ENCODE data around the gene IRX4.

IRX4 gene

GRCh38 chr5:1882337-1883119 is at the start of gene IRX4:
IRX4 (minus strand) TSS chr5:1882925; CDS start chr5:1882647, 278 bp downstream.
- DNase-seq (ENCODE audit: low read depth, low spot score): peak; percentile 71

- DNase-seq (ENCODE audit: low read depth, low spot score): peak; percentile 75
These were observed 49.0 kb upstream of the IRX4 start for GRCh38 chr5:1931604-1932231.

GRCh38 chr5:1930880-1931603 is 48.3 kb upstream of the IRX4 start:
- peak; percentile 80 for DNase-seq (ENCODE audit: low read depth, low spot score)

- no peak for DNase-seq (ENCODE audit: low read depth, low spot score)
These were observed 47.8 kb upstream of the IRX4 start for GRCh38 chr5:1930501-1930879.

- DNase-seq (ENCODE audit: low read depth, low spot score): no peak
These were observed 46.6 kb upstream of the IRX4 start for GRCh38 chr5:1929108-1929991.

GRCh38 chr5:1926471-1927341 is 44.0 kb upstream of the IRX4 start:
- DNase-seq (ENCODE audit: low read depth, low spot score): no peak

GRCh38 chr5:1926071-1926440 is 43.3 kb upstream of the IRX4 start:
- DNase-seq (ENCODE audit: low read depth, low spot score): no peak

GRCh38 chr5:1925111-1926070 is 42.7 kb upstream of the IRX4 start:
- no peak for DNase-seq (ENCODE audit: low read depth, low spot score)

GRCh38 chr5:1923766-1924165 is 41.0 kb upstream of the IRX4 start:
- no peak for DNase-seq (ENCODE audit: low read depth, low spot score)

GRCh38 chr5:1923341-1923740 is 40.6 kb upstream of the IRX4 start:
- DNase-seq (ENCODE audit: low read depth, low spot score): no peak

GRCh38 chr5:1921711-1922110 is 39.0 kb upstream of the IRX4 start:
- DNase-seq (ENCODE audit: low read depth, low spot score): no peak

GRCh38 chr5:1919750-1920149 is 37.0 kb upstream of the IRX4 start:
- DNase-seq (ENCODE audit: low read depth, low spot score): no peak

GRCh38 chr5:1919209-1919566 is 36.5 kb upstream of the IRX4 start:
- no peak for DNase-seq (ENCODE audit: low read depth, low spot score)

- DNase-seq (ENCODE audit: low read depth, low spot score): no peak
These were observed 35.9 kb upstream of the IRX4 start for GRCh38 chr5:1918488-1919208.

GRCh38 chr5:1917830-1918487 is 35.2 kb upstream of the IRX4 start:
- DNase-seq (ENCODE audit: low read depth, low spot score): no peak

- DNase-seq (ENCODE audit: low read depth, low spot score): no peak
These were observed 33.6 kb upstream of the IRX4 start for GRCh38 chr5:1916041-1917001.

GRCh38 chr5:1915316-1915715 is 32.6 kb upstream of the IRX4 start:
- no peak for DNase-seq (ENCODE audit: low read depth, low spot score)
